Calu3 (cell line): ENCODE measurements around the gene C10orf53. TPM values are rescaled to one million over a fixed set of nuclear protein-coding genes. Genes with fewer than 3 reads are reported as not detected.

ENCODE experiments used
- BruUV-seq: library from RNA; stranded (reverse); fragments of 400-500 nt; replicated peaks from 2 replicates; lab custom pipeline; 2021; lab: Mats Ljungman, UMichigan
- CTCF ChIA-PET: fragments of 300-600 bp; sonication (Branson Sonifier 250); formaldehyde crosslinking; loops from one replicate; lab custom pipeline; 2022; ENCODE audit warnings: antibody characterized with exemption; lab: Charles Lee
- DNase-seq: peaks from one replicate; pipeline ENCODE4 v3.0.0; 2022
- H3K27ac Mint-ChIP-seq: one replicate; pipeline ENCODE4 v1.8.0; 2022; ENCODE audit warnings: mixed read lengths; ENCODE audit not compliant: unreplicated experiment
- H3K27me3 Mint-ChIP-seq: one replicate; pipeline ENCODE4 v1.8.0; 2022; ENCODE audit warnings: mixed read lengths; ENCODE audit not compliant: unreplicated experiment
- H3K36me3 Mint-ChIP-seq: one replicate; pipeline ENCODE4 v1.8.0; 2022; ENCODE audit warnings: mild to moderate bottlenecking, moderate library complexity, mixed read lengths; ENCODE audit not compliant: insufficient read depth, unreplicated experiment
- H3K4me1 Mint-ChIP-seq: one replicate; pipeline ENCODE4 v1.8.0; 2022; ENCODE audit warnings: mild to moderate bottlenecking, low read depth, mixed read lengths; ENCODE audit not compliant: unreplicated experiment
- H3K4me3 Mint-ChIP-seq: one replicate; pipeline ENCODE4 v1.8.0; 2022; ENCODE audit warnings: mild to moderate bottlenecking, low read depth, moderate library complexity, mixed read lengths; ENCODE audit not compliant: unreplicated experiment
- H3K9me3 Mint-ChIP-seq: one replicate; pipeline ENCODE4 v1.8.0; 2022; ENCODE audit warnings: low read depth, mixed read lengths; ENCODE audit not compliant: unreplicated experiment
- intact Hi-C: fragments of 100-400 bp; cut with micrococcal nuclease; formaldehyde crosslinking; loops from one replicate; pipeline ENCODE4 v1.10.0; 2022; ENCODE audit not compliant: unreplicated experiment
- total RNA-seq: library from RNA; stranded (reverse); gene quantifications from 2 replicates; pipeline ENCODE4 v1.2.3, GENCODE V29; 2022
- TF ChIP-seq, protein P1 (sequence below): fragments of 200-600 bp; IDR thresholded peaks from one replicate; pipeline ENCODE4 v1.8.0; 2022; ENCODE audit warnings: antibody characterized with exemption; ENCODE audit not compliant: unreplicated experiment

C10orf53 gene
- total RNA-seq, 1 experiment from 2014 or later = not detected

DNA sequence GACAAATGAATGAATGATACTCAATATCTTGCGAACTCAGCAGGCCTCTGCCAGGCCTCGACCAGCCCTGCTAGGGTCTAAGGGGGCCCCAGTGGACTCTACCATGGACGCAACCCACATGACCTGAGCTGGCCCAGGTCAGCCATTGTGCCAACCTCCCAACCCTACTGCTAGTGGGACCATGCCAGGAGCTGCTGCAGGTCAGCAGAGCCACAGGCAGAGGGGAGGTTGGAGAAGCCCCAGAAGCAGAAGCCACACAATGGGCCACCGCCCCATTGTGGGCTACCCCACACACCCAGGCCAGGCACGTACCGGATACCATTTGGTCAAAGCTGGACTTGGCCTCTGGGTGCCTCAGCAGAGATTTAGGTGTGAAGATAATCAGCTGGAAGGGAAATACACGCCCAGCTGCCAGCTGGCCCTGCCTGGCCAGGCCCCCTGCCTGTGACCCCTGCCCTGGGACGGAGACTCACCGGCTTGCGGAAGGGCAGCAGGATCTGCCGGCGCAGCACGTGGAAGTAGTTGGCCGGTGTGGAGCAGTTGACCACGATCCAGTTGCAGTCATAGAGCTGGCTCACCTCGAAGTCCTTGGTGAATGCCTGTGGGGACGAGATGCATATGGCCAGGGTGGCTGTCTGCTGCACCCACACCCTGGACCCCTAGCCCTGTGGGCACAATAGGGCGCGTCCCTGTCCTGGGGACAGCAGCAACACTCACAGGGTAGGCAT, 58.2 kb downstream of the C10orf53 start:
- H3K4me3 Mint-ChIP-seq = no peak overlapping the region
- CTCF ChIA-PET = no interaction called here
- no peaks in the 10 kb centered on the region for H3K36me3 Mint-ChIP-seq
- TF ChIP-seq, protein P1, sequence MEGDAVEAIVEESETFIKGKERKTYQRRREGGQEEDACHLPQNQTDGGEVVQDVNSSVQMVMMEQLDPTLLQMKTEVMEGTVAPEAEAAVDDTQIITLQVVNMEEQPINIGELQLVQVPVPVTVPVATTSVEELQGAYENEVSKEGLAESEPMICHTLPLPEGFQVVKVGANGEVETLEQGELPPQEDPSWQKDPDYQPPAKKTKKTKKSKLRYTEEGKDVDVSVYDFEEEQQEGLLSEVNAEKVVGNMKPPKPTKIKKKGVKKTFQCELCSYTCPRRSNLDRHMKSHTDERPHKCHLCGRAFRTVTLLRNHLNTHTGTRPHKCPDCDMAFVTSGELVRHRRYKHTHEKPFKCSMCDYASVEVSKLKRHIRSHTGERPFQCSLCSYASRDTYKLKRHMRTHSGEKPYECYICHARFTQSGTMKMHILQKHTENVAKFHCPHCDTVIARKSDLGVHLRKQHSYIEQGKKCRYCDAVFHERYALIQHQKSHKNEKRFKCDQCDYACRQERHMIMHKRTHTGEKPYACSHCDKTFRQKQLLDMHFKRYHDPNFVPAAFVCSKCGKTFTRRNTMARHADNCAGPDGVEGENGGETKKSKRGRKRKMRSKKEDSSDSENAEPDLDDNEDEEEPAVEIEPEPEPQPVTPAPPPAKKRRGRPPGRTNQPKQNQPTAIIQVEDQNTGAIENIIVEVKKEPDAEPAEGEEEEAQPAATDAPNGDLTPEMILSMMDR = no peak
- no peaks in the 10 kb centered on the region for H3K9me3 Mint-ChIP-seq
- intact Hi-C loops = no loop called here
- BruUV-seq = no TSS peak
- no peaks in the 10 kb centered on the region for H3K4me1 Mint-ChIP-seq
- DNase-seq = no peak
- peaks cover 13% of the 10 kb centered on the region for H3K27me3 Mint-ChIP-seq
- H3K27ac Mint-ChIP-seq = no peak overlapping the region

DNA sequence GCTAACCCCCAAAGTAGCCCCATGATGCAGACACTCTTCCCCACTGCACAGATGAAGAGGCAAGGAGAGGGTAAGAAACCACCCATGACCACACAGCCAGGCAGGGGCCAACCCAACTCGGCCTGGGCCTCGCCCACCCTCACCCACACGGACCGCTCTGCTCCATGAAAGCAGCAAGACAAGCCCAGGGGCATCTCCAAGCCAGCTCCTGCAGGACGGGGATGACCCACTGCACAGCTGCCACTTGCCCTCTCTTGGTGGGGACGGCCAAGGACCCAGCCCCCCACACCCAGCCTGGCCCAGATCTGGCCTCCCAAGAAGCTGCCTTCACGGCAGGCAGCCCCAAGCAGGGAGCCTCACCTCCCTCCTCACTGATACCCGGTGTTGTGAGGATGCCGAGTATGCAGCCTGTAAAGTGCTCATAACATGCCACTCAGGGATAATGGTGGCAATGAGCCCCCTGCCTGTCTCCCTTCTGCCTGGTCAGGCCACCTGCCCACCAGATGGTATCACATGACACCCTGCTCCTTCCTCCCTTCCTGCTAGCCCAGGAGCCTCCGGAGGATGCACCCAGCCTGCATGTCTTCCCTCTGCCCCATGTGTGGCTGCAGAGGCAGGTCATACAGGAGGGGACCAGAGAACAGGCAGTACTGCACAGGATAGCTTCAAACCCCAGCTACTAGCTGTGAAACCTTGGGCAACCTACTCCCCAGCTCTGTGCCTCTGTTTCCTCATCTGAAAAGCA, 59.3 kb downstream of the C10orf53 start:
- Mint-ChIP-seq H3K9me3 (no peaks in the 10 kb centered on the region), H3K27ac (no peak overlapping the region), H3K4me1 (no peaks in the 10 kb centered on the region), H3K36me3 (no peaks in the 10 kb centered on the region), H3K4me3 (no peak overlapping the region), H3K27me3 (peaks cover 5% of the 10 kb centered on the region)
- CTCF ChIA-PET = no interaction called here
- TF ChIP-seq, protein P1 = no peak
- no TSS peak for BruUV-seq
- DNase-seq = no peak
- intact Hi-C loops = no loop called here

DNA sequence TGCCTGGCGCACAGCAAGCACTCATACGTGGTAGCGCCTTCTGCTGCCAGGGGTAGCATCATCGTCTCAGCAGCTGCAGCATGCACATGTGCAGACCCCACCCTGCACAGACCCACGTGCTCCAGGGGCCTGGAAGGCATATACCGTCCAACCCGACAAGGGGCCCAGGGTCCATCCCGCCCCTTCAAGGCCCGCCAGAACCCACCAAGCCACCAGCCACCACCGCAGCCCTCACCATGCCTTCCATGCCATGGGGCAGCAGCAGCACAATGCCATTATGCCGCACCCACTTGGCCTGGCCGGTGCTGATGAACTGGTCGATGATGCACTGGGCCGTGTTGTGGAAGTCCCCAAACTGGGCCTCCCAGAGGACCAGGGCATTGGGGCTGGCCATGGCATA, 60.0 kb downstream of the C10orf53 start:
- no peak overlapping the region for H3K27ac Mint-ChIP-seq
- CTCF ChIA-PET = no interaction called here
- TF ChIP-seq, protein P1 = no peak
- intact Hi-C loops = no loop called here
- no peaks in the 10 kb centered on the region for H3K4me1 Mint-ChIP-seq
- no peak for DNase-seq
- H3K4me3 Mint-ChIP-seq = no peak overlapping the region
- no TSS peak for BruUV-seq
- H3K9me3 Mint-ChIP-seq = no peaks in the 10 kb centered on the region
- no peaks in the 10 kb centered on the region for H3K27me3 Mint-ChIP-seq
- no peaks in the 10 kb centered on the region for H3K36me3 Mint-ChIP-seq

DNA sequence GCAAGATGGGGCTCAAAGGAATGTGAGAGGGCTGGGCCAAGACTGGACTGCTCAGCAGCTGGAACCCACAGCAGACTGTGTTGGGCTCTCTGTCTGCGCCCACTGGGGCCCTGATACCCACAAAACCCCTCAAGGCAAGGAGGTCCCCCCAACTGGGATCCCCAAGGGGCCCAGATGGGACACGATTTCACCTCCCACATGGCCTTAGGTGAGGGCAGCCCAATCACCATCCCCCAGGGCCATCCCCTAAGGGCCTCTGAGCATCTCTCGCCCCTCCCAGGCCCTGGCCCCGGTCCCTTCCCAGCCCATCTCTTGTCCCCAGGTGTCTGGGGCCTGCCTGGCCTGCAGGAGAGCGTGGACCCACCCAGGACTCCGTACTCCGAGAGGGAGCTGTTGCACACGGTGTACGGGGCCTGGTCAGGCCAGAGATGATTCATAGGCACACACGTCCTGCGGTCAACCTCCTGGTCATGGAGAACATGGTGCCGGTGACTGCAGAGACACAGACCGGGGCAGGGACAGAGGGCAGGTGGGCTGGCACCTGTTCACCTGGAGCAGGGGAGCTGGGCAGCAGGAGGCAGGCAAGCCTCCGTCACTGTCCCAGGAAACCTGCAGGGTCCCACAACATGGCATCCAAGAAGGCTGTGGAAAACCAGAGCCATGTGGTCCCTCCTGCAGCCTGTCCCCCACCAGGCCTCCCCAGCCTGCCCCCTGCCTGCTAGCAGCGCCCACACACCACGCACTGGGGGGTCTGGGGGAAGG, 61.1 kb downstream of the C10orf53 start:
- BruUV-seq = no TSS peak
- Mint-ChIP-seq H3K27ac (no peak overlapping the region), H3K4me3 (no peak overlapping the region), H3K36me3 (no peaks in the 10 kb centered on the region), H3K9me3 (no peaks in the 10 kb centered on the region), H3K27me3 (no peaks in the 10 kb centered on the region), H3K4me1 (no peaks in the 10 kb centered on the region)
- no peak for DNase-seq
- TF ChIP-seq, protein P1 = no peak
- CTCF ChIA-PET = no interaction called here
- intact Hi-C loops = no loop called here
